ENCODE data around the gene PRUNE1. TPM values are rescaled to one million over a fixed set of nuclear protein-coding genes. Genes with fewer than 3 reads are reported as not detected.

PRUNE1 gene
- total RNA-seq, 2 experiments from 2014 or later = 13.8 to 16.6 TPM

DNA sequence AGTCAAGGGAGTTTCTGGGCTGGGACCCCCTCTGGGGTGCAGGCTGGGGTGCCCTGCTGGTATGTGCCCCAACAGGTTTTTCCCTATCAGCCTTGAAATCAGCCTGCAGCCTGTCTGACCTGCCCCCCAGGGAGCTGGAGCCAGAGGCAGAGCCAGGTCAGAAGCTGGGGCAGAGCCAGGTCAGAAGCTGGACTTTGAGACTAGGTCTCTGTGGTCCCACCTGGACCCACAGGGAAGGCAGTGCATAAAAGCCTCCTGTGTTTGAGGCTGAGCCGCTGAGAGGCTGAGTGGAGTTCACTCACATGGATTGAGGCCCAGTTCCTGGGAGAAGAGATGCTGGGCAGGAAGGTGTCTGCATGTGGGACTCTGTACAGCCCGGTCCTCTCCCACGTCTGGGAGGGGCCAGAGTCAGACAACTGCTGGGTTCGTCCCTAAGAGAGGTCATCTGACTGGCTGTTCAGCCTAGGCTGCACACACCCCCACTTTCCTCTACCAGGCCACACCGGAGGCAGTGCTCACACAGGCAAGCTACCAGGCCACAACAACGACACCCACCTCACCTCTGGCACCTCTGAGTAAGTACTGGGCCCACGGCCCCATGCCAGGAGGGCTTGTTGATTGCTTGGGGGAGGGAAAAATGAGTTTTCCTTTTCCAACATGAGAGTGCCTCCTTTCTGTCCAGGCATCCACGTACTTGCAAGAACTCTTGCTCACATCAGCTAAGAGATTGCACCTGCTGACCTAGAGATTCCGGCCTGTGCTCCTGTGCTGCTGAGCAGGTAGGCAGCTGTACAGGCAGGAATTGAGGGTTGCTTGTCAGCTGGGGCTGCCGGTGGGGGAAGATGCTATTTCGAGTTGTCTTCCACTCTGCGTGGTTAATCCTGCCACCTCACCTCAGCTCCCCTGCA lies 26.2 kb upstream of the PRUNE1 start, which contains the start of gene ANXA9:
Gene ANXA9, plus strand, starts transcription at position 488 of the 908 bp plus-strand sequence. CDS start 814 bp downstream, outside the sequence.
- ChIA-PET POLR2A (interaction anchor here (1.5 to 1.6 kb wide), 3 partner anchors 9 to 353 kb away, joined by 3 to 4 read pairs (median 3); partner anchors contain the start of gene ENSA), CTCF (interaction anchor here (0.6 to 12.2 kb wide), 5 partner anchors 8 to 226 kb away, joined by 3 to 94 read pairs (median 3); partner anchors contain the start of genes CDC42SE1 and MINDY1)
- H3K27ac Mint-ChIP-seq = no peak within 1 kb of the TSS
- H3K27me3 Mint-ChIP-seq = no peaks in the 10 kb centered on the region
- no peaks in the 10 kb centered on the region for H3K36me3 Mint-ChIP-seq (ENCODE audit: low read depth)
- H3K9me3 Mint-ChIP-seq = no peaks in the 10 kb centered on the region
- no peak within 1 kb of the TSS for H3K4me3 Mint-ChIP-seq
- H3K4me1 Mint-ChIP-seq = peaks cover 22% of the 10 kb centered on the region
- DNase-seq = no peak

DNA sequence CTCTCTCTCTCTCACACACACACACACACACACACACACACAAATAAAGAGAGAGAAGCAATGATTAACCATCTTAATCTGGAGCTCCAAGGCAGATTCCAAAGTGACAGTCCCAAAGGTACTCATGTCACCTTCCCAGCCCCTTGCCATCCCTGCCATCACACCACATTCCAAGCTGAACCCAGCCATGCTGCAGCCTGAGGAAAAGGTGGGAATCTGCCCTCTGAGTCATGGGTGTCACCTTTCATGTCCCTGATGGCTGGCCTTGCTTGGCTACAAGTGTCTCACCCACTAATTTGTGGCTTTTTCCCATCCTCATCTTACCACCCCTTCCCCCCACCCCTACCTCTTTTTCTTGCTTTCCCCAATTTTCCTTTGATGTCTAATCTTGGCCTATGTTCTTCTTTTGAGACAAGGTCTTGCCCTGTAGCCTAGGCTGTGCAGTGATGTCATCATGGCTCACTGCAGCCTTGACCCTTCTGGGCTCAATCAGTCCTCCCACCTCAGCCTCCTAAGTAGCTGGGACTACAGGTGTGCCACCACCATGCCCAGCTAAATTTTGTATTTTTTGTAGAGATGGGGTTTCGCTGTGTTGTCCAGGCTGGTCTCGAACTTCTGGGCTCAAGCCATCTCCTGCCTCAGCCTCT lies 22.9 kb upstream of the PRUNE1 start:
- Mint-ChIP-seq H3K36me3 (ENCODE audit: low read depth) (no peaks in the 10 kb centered on the region), H3K9me3 (no peaks in the 10 kb centered on the region), H3K4me3 (no peak overlapping the region), H3K4me1 (peaks cover 3% of the 10 kb centered on the region), H3K27me3 (no peaks in the 10 kb centered on the region), H3K27ac (no peak overlapping the region)
- CTCF ChIA-PET = interaction anchor here (1.0 to 12.2 kb wide), 3 partner anchors 11 to 63 kb away, joined by 3 to 94 read pairs (median 4); partner anchors contain the start of genes C1orf56 and MINDY1
- DNase-seq = no peak
- POLR2A ChIA-PET = interaction anchor here (0.6 to 1.5 kb wide), 3 partner anchors 11 to 728 kb away, joined by 3 read pairs; partner anchors contain the start of gene CA14

DNA sequence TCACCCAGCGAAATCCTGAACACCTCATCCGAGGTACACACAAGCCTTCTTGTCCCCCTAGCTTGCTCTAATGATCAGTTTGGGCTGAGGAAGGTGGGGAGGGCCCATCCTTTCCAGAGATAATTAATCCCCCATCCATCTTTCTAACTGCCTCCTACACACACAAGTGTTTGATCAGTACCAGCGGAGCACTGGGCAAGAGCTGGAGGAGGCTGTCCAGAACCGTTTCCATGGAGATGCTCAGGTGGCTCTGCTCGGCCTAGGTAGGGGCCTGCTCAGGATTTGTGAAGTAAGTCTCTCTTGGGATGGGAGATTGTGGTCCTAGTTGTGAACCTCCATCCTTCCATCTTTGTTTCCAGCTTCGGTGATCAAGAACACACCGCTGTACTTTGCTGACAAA lies 20.3 kb upstream of the PRUNE1 start:
- no peak overlapping the region for H3K27ac Mint-ChIP-seq
- H3K4me1 Mint-ChIP-seq = peaks cover 3% of the 10 kb centered on the region
- ChIA-PET CTCF (interaction anchor here (1.0 kb wide), 1 partner anchor 8 kb away, joined by 5 read pairs; no protein-coding TSS in a partner anchor), POLR2A (interaction anchor here (1.5 kb wide), 1 partner anchor 13 kb away, joined by 4 read pairs; no protein-coding TSS in a partner anchor)
- no peak overlapping the region for H3K4me3 Mint-ChIP-seq
- no peaks in the 10 kb centered on the region for H3K36me3 Mint-ChIP-seq (ENCODE audit: low read depth)
- no peak for DNase-seq
- H3K27me3 Mint-ChIP-seq = no peaks in the 10 kb centered on the region
- no peaks in the 10 kb centered on the region for H3K9me3 Mint-ChIP-seq

DNA sequence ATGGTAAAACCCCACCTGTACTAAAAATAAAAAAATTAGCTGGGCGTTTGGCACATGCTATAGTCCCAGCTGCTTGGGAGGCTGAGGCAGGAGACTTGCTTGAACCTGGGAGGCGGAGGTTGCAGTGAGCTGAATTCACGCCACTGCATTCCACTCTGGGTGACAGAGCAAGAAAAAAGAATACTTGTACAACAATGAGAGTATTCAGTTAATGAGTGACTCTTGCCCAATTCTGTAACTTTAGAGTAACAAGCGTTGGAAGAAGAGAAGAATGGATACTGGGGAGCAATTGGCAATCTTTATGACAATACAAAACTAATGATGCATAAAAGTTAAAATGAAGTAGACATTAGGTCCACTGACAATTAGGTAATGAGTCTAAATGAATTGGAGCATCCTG lies 15.6 kb upstream of the PRUNE1 start:
- Mint-ChIP-seq H3K36me3 (ENCODE audit: low read depth) (peaks cover 6% of the 10 kb centered on the region), H3K4me1 (peaks cover 8% of the 10 kb centered on the region), H3K9me3 (no peaks in the 10 kb centered on the region), H3K4me3 (no peak overlapping the region), H3K27me3 (no peaks in the 10 kb centered on the region), H3K27ac (no peak overlapping the region)
- ChIA-PET CTCF (interaction anchor here (7.7 kb wide), 1 partner anchor 11 kb away, joined by 94 read pairs; the partner anchor contains the start of gene ANXA9), POLR2A (no interaction called here)
- no peak for DNase-seq

DNA sequence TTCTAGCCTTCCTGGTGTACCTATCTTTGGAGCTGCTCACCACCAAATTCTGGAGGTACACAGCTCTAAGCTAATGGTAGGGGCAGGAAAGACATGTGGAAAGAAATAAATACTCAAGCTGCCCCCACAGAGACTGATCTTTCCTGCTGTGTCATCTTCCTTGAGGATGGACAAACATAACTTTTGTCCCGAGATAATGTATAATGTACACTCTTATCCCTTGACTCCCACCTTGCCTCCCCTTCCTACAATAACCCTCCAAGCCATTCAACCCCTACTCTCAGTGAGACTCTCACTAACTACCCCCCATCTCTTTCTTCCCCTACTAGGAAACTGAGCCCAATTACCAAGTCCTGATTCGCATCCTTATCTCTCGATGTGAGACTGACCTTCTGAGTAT lies 14.0 kb upstream of the PRUNE1 start:
- ChIA-PET CTCF (interaction anchor here (1.1 to 7.7 kb wide), 5 partner anchors 12 to 529 kb away, joined by 3 to 94 read pairs (median 5); partner anchors contain the start of genes ANXA9 and MINDY1), POLR2A (interaction anchor here (1.8 kb wide), 1 partner anchor 12 kb away, joined by 6 read pairs; no protein-coding TSS in a partner anchor)
- H3K27ac Mint-ChIP-seq = no peak overlapping the region
- H3K9me3 Mint-ChIP-seq = no peaks in the 10 kb centered on the region
- peaks cover 10% of the 10 kb centered on the region for H3K36me3 Mint-ChIP-seq (ENCODE audit: low read depth)
- H3K4me3 Mint-ChIP-seq = no peak overlapping the region
- H3K27me3 Mint-ChIP-seq = no peaks in the 10 kb centered on the region
- H3K4me1 Mint-ChIP-seq = peaks cover 4% of the 10 kb centered on the region
- no peak for DNase-seq

DNA sequence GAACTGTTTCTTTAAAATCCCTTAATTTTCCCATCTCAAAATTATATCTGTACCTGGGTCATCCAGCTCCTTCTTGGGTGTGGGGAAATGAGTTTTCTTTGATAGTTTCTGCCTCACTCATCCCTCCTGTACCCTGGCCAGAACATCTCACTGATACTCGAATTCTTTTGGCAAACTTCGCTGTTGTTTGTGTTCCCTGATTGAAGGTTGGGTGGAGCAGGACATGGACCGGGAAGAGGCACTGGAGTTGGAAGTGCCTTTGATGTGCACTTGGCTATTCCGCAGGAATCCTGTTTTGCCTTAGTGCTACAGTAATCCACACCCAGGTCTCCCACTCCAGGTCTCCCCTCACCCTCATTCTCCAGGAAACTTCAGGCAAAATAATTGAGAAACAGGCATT lies 12.8 kb upstream of the PRUNE1 start:
- H3K9me3 Mint-ChIP-seq = no peaks in the 10 kb centered on the region
- no peaks in the 10 kb centered on the region for H3K27me3 Mint-ChIP-seq
- peaks cover 15% of the 10 kb centered on the region for H3K36me3 Mint-ChIP-seq (ENCODE audit: low read depth)
- peaks cover 4% of the 10 kb centered on the region for H3K4me1 Mint-ChIP-seq
- H3K27ac Mint-ChIP-seq = no peak overlapping the region
- POLR2A ChIA-PET = interaction anchor here (0.7 to 1.8 kb wide), 4 partner anchors 10 to 21 kb away, joined by 3 to 7 read pairs (median 4); partner anchors contain the start of gene CERS2
- CTCF ChIA-PET = interaction anchor here (0.6 to 7.7 kb wide), 16 partner anchors 7 to 740 kb away, joined by 3 to 94 read pairs (median 4); partner anchors contain the start of genes ANXA9, CERS2, CTSS and MINDY1
- DNase-seq = no peak
- no peak overlapping the region for H3K4me3 Mint-ChIP-seq

DNA sequence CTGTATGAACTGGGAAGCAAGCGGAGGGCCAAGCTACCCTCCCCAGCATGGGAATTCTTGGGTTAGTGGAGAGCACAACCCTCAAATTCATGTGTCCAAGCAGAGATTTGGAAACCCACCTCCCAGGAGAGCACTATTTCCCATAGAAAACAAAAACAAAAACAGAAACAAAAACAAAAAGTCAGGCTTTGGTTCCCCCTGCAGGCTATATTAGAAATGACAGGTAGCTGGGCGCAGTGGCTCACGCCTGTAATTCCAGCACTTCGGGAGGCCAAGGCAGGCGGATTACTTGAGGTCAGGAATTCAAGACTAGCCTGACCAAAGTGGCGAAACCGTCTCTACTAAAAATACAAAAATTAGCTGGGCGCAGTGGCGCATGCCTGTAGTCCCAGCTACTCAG lies 12.4 kb upstream of the PRUNE1 start:
- peak; percentile 37 for DNase-seq
- Mint-ChIP-seq H3K9me3 (no peaks in the 10 kb centered on the region), H3K4me3 (no peak overlapping the region), H3K27me3 (no peaks in the 10 kb centered on the region), H3K27ac (no peak overlapping the region), H3K4me1 (peaks cover 4% of the 10 kb centered on the region), H3K36me3 (ENCODE audit: low read depth) (peaks cover 19% of the 10 kb centered on the region)
- ChIA-PET POLR2A (interaction anchor here (1.4 to 2.5 kb wide), 4 partner anchors 11 to 53 kb away, joined by 3 to 14 read pairs (median 6); partner anchors contain the start of genes CERS2 and MINDY1), CTCF (interaction anchor here (0.5 to 7.7 kb wide), 20 partner anchors 8 to 740 kb away, joined by 3 to 94 read pairs (median 4); partner anchors contain the start of genes ANXA9, CERS2, CTSS and MINDY1)

DNA sequence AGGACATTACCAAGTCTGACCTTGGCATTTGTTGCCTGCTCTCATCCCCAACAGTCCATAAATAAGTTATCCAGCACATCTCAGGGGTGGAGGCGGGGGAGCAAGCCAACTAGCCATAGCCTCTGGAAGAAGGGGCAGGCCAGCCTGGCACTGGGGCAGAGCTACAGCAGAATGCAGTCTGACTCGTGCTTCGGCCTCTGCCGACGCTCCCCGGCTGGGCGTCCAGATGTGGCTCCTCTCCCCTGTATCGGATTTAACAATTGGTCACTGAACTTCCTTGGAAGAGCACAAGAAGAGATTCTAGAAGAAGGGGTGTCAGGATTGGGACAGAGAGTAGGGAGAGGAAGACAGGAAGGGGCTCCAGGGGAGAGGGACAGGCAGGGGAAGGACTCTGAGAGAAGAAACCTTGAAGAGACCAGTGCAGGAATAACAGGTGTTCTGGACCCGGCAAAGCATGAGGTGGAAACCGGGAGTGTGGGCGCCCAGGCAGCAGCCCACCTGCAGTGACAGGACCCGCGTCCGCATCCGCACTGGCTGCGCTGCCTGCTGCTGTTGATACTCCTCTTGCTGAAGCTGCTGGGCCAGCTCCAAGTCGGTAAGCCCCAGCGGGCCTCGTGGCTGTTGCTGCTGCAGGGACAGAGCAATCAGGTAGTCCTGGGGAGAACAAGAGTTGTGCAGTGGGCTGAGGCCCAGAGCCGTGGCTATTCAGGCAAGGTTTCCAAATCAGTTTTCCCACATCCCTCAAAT lies 10.9 kb upstream of the PRUNE1 start:
- no peak for DNase-seq
- peaks cover 10% of the 10 kb centered on the region for H3K4me1 Mint-ChIP-seq
- no peak overlapping the region for H3K27ac Mint-ChIP-seq
- H3K4me3 Mint-ChIP-seq = no peak overlapping the region
- no peaks in the 10 kb centered on the region for H3K9me3 Mint-ChIP-seq
- CTCF ChIA-PET = interaction anchor here (0.6 to 7.7 kb wide), 6 partner anchors 8 to 742 kb away, joined by 3 to 94 read pairs (median 4); partner anchors contain the start of genes ANXA9 and MINDY1
- POLR2A ChIA-PET = interaction anchor here (1.8 to 2.5 kb wide), 2 partner anchors 9 to 52 kb away, joined by 6 to 14 read pairs; partner anchors contain the start of gene MINDY1
- no peaks in the 10 kb centered on the region for H3K27me3 Mint-ChIP-seq
- H3K36me3 Mint-ChIP-seq (ENCODE audit: low read depth) = peaks cover 30% of the 10 kb centered on the region

DNA sequence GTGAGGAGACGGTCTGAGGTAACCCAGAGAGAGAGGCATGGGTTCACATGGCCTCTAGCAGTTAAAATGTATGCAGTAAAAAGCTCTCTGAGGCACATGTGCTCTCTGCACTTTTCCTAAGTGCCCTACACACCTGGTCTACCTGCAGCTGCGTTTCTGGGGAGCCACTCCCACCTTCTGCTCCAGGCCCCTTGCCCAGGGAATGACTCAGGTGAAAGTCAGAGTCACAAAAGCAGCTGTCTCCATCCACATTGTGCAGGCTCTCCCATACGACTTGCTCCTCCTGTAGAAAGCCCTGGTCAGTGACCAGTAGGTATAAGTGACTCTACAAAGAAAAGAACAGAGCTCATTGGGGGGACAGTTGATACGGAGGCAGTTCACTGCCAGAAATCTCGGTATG lies 10.3 kb upstream of the PRUNE1 start:
- H3K27ac Mint-ChIP-seq = no peak overlapping the region
- H3K4me1 Mint-ChIP-seq = peaks cover 16% of the 10 kb centered on the region
- no peaks in the 10 kb centered on the region for H3K9me3 Mint-ChIP-seq
- peaks cover 34% of the 10 kb centered on the region for H3K36me3 Mint-ChIP-seq (ENCODE audit: low read depth)
- no peak for DNase-seq
- H3K27me3 Mint-ChIP-seq = no peaks in the 10 kb centered on the region
- no peak overlapping the region for H3K4me3 Mint-ChIP-seq
- ChIA-PET CTCF (interaction anchor here (0.6 to 7.7 kb wide), 3 partner anchors 8 to 742 kb away, joined by 3 to 94 read pairs (median 56); partner anchors contain the start of genes ANXA9 and MINDY1), POLR2A (interaction anchor here (2.5 kb wide), 1 partner anchor 9 kb away, joined by 14 read pairs; the partner anchor contains the start of gene MINDY1)

DNA sequence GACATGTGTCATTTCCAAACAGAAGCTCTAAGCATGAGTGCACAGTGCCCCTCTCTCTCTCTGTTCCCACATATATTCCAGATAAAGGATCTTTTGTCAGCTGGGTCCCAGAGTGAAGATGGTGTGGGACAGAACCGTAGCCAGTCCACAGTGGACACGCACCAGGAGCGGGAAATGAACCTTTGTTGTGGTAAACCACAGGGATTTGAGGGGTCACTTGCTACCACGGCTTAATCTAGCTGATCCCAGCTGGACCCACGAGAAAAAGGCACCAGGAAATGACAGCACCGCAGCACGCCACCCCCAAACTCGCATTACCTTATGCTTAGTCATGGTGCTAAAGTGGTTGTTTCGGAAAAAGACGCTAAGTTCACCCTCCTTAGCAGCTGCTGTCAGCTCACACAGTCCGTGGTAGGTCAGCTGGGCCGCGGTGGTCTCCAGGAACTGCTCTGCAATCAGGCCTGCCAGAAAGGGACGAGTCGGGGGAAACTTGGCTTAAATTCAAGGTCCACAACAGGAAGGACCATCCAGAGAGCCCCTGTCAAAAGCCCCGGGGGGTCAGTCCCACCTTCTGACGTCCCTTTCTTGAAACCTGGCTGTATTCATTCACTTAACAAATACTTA lies 9.1 kb upstream of the PRUNE1 start:
- Mint-ChIP-seq H3K4me1 (peaks cover 28% of the 10 kb centered on the region), H3K9me3 (no peaks in the 10 kb centered on the region), H3K27me3 (no peaks in the 10 kb centered on the region), H3K27ac (no peak overlapping the region), H3K4me3 (no peak overlapping the region), H3K36me3 (ENCODE audit: low read depth) (peaks cover 34% of the 10 kb centered on the region)
- DNase-seq = no peak
- ChIA-PET CTCF (interaction anchor here (0.7 to 7.7 kb wide), 2 partner anchors 18 to 25 kb away, joined by 3 to 94 read pairs; partner anchors contain the start of gene ANXA9), POLR2A (interaction anchor here (1.1 to 1.8 kb wide), 3 partner anchors 21 to 40 kb away, joined by 3 to 4 read pairs (median 3); partner anchors contain the start of gene CERS2)

DNA sequence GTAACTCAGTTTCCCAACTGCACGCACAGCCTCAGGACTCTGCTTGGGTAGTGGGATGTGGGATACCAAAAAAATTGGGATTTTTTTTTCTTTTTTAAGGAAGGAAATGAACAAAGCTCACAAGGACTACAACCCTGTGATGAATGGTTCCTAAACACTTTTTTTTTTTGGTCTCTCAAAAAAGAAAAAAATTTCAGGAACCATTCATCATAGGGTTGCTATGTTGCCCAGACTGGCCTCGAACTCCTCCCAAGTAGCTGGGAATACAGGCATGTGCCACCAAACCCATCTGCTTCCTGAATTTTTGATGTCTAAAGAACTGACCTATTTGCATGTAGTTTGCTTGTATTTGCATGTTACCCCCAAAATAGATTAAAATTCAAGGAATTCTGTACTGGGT lies 8.3 kb upstream of the PRUNE1 start:
- H3K27me3 Mint-ChIP-seq = no peaks in the 10 kb centered on the region
- H3K36me3 Mint-ChIP-seq (ENCODE audit: low read depth) = peaks cover 34% of the 10 kb centered on the region
- CTCF ChIA-PET = interaction anchor here (0.6 to 7.7 kb wide), 3 partner anchors 18 to 156 kb away, joined by 3 to 94 read pairs (median 5); partner anchors contain the start of gene ANXA9
- POLR2A ChIA-PET = interaction anchor here (1.1 to 1.8 kb wide), 3 partner anchors 22 to 41 kb away, joined by 3 to 4 read pairs (median 3); partner anchors contain the start of gene CERS2
- H3K4me1 Mint-ChIP-seq = peaks cover 34% of the 10 kb centered on the region
- no peaks in the 10 kb centered on the region for H3K9me3 Mint-ChIP-seq
- no peak overlapping the region for H3K27ac Mint-ChIP-seq
- DNase-seq = no peak
- no peak overlapping the region for H3K4me3 Mint-ChIP-seq
